GM21526 (cell line): ENCODE data around the gene KCND1.

Experiments
- ATAC-seq: cut with Tn5 transposase; IDR thresholded peaks from one replicate; pipeline ENCODE4 v1.9.1; 2021; ENCODE audit warnings: moderate library complexity; ENCODE audit not compliant: unreplicated experiment, low FRiP score

The KCND1 gene

GRCh38 chrX:48939524-48940228 is 32.0 kb downstream of the KCND1 start:
- no peak for ATAC-seq

- peak; percentile 43 for ATAC-seq
These were observed 32.8 kb downstream of the KCND1 start for GRCh38 chrX:48938721-48939425.

DNA sequence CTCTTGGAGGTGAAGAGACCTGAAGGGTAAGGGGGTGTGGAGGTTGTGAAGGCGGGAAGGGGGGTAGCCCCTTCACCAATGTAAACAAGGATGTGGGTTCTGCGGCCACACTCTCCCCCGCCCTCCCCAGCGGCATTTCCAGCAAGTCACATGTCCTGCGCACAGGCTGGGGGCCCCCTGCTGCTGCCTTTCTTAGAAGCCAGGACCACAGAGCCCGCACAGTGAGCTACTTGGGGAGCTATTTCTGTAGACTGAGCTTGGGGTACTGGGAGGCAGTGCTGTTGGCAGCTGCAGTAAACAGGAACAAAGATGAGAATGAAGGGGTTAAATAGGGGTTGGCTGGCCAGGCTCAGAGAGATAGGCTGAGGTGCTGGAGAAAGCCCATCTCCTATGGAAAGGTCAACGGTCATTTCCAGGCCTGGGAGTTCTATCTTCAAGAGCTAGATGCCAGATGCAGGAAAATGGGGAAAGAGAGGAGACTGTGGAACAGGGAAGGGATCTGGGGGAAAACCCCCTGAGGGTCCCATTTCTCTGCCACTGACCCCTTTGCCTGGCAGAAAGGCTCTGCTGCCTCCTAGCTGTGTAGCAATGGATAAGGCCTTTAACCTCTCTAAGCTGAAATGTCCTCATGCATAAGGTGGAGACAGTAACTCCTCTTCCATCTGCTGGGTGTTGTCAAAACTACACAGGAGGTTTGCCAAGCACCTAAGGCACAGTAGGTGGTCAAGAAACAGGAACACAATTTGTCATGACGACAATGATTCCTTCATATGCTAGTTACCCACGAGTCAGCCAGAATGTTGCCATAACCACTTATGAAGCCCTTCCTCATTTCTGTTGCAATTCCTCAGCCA is 34.4 kb downstream of the KCND1 start:
- ATAC-seq: peak; percentile 61

GRCh38 chrX:48936429-48937053 is 35.1 kb downstream of the KCND1 start:
- ATAC-seq: no peak

- no peak for ATAC-seq
These were observed 36.4 kb downstream of the KCND1 start for GRCh38 chrX:48935301-48935670.

DNA sequence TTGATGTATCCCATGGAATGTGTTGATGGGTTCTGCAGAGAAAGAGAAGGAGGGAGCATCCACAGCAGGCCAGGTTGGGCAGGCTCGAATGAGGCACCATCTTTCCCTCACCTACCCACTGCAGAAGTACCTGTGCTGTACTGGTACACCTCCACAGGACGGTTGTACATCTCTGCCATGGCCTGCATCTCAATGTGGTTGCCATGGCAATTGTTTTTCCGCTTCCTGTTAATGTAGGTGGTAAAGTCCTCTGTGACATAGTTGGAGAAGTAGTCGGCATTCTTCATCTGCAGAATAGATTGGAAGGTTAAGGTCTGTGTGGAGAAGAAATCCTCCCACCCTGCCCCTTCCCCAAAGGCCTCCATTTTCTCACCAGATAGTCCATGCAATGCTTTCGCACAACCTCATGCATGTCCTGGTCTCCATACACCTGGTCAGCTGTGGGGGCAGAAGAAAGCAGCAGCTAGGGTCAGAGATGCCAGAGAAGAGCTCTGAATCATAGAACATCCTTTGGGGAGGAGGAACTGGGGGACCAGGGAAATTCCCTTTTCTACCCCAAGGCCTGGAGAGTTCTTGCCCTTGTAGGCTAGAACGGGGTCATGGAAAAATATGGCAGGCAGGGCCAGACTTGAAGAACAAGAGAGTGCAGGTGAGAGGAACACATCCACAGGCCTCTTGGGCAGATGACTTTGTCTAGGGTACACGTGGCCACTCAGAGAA is 36.9 kb downstream of the KCND1 start:
- ATAC-seq: no peak

- ATAC-seq: no peak
These were observed 37.9 kb downstream of the KCND1 start for GRCh38 chrX:48933757-48934156.

DNA sequence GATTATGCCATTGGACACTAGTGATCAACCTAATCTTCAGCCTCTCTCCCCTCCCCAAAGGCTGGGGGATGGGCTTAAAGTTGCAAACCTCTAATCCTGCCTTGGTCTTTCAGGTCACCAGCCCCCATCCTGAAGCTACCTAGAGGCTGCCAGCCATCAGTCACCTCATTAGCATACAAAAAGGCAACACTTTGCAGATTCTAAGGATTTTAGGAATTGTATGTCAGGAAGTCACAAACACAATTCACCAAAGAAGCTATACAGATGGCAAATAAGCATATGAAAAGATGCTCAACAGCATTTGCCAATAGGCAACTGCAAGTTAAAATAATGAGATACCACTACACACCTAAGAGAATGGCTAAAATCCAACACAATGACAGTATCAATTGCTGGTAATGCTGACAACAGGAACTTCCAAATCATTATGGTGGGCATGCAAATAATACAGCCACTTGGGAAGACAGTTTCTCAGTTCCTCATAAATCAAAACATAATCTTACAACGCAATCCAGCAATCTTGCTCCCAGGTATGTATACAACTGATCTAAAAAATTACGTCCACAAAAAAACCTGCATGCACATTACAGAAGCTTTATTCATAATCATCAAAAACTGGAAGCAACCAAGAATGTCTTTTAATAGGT is 43.8 kb downstream of the KCND1 start:
- ATAC-seq: no peak

DNA sequence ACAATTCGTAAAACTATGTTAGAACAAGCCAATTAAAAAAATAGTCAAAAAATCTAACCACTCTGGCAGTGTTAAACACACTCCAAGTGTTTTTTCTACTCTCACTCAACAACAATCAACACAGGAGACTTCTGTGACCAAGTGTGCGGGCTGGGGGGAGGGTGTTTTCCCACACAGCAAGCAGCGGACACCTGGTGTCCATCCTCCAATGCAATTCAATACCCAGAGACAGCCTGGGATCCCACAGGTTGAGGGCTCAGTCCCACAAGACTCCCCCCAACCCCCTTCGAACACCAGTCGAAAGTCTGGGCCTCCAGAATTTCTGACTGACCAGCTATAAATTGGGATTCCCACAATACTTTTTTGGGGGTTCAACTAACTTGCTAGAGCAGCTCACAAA is 44.5 kb downstream of the KCND1 start:
- no peak for ATAC-seq

DNA sequence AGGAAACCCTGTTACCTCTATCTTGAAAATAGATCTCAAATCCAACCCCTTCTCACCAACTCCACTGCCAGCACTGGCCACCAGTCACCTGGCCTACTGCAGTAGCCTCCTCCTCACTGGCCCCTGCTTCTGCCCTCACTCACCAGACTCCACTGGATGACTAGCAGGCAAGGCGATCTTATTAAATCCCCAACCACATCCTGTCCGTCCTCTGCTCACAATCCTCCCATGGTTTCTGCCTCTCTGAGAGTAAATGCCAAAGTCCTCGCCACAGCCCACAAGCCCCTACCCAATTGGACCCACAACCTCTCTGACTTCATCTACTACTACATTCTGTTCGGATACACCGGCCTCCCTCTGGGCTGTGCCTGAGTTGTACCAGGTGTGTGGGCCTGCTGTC is 47.4 kb downstream of the KCND1 start:
- ATAC-seq: no peak

DNA sequence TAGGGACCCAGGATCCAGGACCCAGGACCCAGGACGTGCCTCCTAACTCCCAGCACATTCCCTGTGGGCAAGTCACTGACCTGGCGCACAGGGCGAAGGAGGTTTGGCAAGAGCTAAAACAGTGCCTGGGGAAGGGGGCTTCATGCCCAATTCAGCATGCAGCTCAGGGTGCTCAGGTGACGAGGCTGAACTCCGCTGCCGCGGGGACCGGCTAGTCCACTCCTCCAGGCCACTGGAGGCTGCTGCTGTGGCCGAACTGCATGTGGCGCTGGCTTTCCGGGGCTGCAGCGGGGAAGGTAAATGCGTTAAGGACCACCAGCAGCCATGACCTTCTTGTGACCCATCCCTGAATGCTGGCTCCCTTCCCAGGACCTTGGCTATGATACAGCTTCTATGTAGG is 47.9 kb downstream of the KCND1 start:
- no peak for ATAC-seq

DNA sequence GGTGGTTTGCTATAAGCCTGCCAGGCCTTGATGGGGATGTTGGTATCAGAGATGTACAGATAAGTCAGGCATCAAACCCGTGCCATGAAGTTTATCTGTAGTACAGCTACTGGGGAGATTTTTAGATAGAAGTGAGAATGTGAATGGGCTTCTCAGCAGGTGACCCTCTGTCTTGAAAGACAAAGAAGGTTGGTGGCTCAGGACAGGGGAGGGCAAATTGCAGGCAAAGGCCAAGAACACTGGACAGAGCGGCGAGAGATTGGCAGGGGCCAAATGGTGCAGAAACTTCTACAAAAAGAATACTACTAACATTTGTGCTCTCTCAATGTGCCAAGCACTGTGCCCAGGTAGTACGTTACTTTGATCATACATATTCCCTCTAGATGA is 50.9 kb downstream of the KCND1 start:
- ATAC-seq: no peak

- no peak for ATAC-seq
These were observed 51.5 kb downstream of the KCND1 start for GRCh38 chrX:48919947-48920717.

GRCh38 chrX:48919360-48919841 is 52.2 kb downstream of the KCND1 start:
- ATAC-seq: no peak

GRCh38 chrX:48918643-48919340 is 52.9 kb downstream of the KCND1 start, which contains the start of gene PIM2:
Gene PIM2, minus strand, starts transcription at chrX:48919024. Its CDS starts 190 bp downstream, at chrX:48918834.
- peak; percentile 66 for ATAC-seq

- no peak for ATAC-seq
These were observed 53.4 kb downstream of the KCND1 start for GRCh38 chrX:48918301-48918642.

GRCh38 chrX:48917139-48918001 is 54.3 kb downstream of the KCND1 start:
- peak; percentile 34 for ATAC-seq
